ENCODE results near the gene HIC1.
A peak's percentile ranks its signal among the peaks of the same experiment; 100 is the strongest.

HIC1 gene

GRCh38 chr17:2048805-2049204 is 6.1 kb upstream of the HIC1 start:
- DNase-seq: no peak

GRCh38 chr17:2049333-2050299 is 5.3 kb upstream of the HIC1 start:
- DNase-seq: peak; percentile 85

- DNase-seq: peak; percentile 68
These were observed 4.4 kb upstream of the HIC1 start for GRCh38 chr17:2050300-2051060.

GRCh38 chr17:2051061-2051932 is 3.6 kb upstream of the HIC1 start:
- no peak for DNase-seq

GRCh38 chr17:2051933-2052559 is 2.9 kb upstream of the HIC1 start:
- DNase-seq: no peak

GRCh38 chr17:2053380-2054261 is 1.3 kb upstream of the HIC1 start:
- peak; percentile 65 for DNase-seq

GRCh38 chr17:2054262-2054511 is 716 bp upstream of the HIC1 start:
- DNase-seq: no peak

- no peak for DNase-seq
These were observed 646 bp downstream of the HIC1 start for GRCh38 chr17:2055292-2056205.

- no peak for DNase-seq
These were observed 1.6 kb downstream of the HIC1 start for GRCh38 chr17:2056206-2057174.

- no peak for DNase-seq
These were observed 2.4 kb downstream of the HIC1 start for GRCh38 chr17:2057175-2057759.

GRCh38 chr17:2057760-2058585 is 3.1 kb downstream of the HIC1 start:
- DNase-seq: no peak

- peak; percentile 30 for DNase-seq
These were observed 4.0 kb downstream of the HIC1 start for GRCh38 chr17:2058586-2059546.

GRCh38 chr17:2059547-2060384 is 4.9 kb downstream of the HIC1 start:
- DNase-seq: no peak

GRCh38 chr17:2060385-2060658 is 5.4 kb downstream of the HIC1 start:
- DNase-seq: no peak

- DNase-seq: no peak
These were observed 6.0 kb downstream of the HIC1 start for GRCh38 chr17:2060681-2061440.
